BLaER1 treated with 17β-estradiol and CSF1 and Interleukin-3, amounts not matched to agents 10 nM and 100 nM (cell line): ENCODE data around the gene SBF2.

ENCODE experiments used
- H3K27ac ChIP-seq, 11 experiments: shearing (Covaris generic); formaldehyde crosslinking; 2 replicates each; pipeline ENCODE4 v1.8.1; 2022
- H3K27me3 ChIP-seq, 11 experiments: shearing (Covaris generic); formaldehyde crosslinking; 2 replicates each; pipeline ENCODE4 v1.8.1; 2022
- H3K36me3 ChIP-seq, 11 experiments: shearing (Covaris generic); formaldehyde crosslinking; 2 replicates each; pipeline ENCODE4 v1.8.1; 2022
- H3K4me1 ChIP-seq, 10 experiments: shearing (Covaris generic); formaldehyde crosslinking; 2 replicates each; pipeline ENCODE4 v1.8.1; 2022
- H3K4me2 ChIP-seq, 11 experiments: shearing (Covaris generic); formaldehyde crosslinking; 2 replicates each; pipeline ENCODE4 v1.8.1; 2022
- H3K4me3 ChIP-seq, 10 experiments: shearing (Covaris generic); formaldehyde crosslinking; 2 replicates each; pipeline ENCODE4 v1.8.1; 2022
- H3K9ac ChIP-seq, 11 experiments: shearing (Covaris generic); formaldehyde crosslinking; 2 replicates each; pipeline ENCODE4 v1.8.1; 2022
- H3K9me3 ChIP-seq, 11 experiments: shearing (Covaris generic); formaldehyde crosslinking; replicated peaks in 1 of 11; 2 replicates each; pipeline ENCODE4 v1.8.1; 2022
- H4K20me1 ChIP-seq, 11 experiments: shearing (Covaris generic); formaldehyde crosslinking; 2 replicates each; pipeline ENCODE4 v1.8.1; 2022
- Cebpa-rat ChIP-seq, 11 experiments: shearing (Covaris generic); IDR thresholded peaks; 2 replicates each; pipeline ENCODE4 v1.8.1; 2022

SBF2 gene

GRCh38 chr11:10305964-10306918 is 12.2 kb upstream of the SBF2 start:
- no peak for TF ChIP-seq Cebpa-rat (IDR thresholded peaks at IDR 0.05)
- Histone ChIP-seq H3K27ac (peak overlapping the region in 6 of 11 experiments; percentile 9 to 85 (median 53); a peak in 8 of 22 replicates), H3K9ac (peak overlapping the region in 10 of 11 experiments; percentile 29 to 87 (median 64); a peak in 16 of 22 replicates)

DNA sequence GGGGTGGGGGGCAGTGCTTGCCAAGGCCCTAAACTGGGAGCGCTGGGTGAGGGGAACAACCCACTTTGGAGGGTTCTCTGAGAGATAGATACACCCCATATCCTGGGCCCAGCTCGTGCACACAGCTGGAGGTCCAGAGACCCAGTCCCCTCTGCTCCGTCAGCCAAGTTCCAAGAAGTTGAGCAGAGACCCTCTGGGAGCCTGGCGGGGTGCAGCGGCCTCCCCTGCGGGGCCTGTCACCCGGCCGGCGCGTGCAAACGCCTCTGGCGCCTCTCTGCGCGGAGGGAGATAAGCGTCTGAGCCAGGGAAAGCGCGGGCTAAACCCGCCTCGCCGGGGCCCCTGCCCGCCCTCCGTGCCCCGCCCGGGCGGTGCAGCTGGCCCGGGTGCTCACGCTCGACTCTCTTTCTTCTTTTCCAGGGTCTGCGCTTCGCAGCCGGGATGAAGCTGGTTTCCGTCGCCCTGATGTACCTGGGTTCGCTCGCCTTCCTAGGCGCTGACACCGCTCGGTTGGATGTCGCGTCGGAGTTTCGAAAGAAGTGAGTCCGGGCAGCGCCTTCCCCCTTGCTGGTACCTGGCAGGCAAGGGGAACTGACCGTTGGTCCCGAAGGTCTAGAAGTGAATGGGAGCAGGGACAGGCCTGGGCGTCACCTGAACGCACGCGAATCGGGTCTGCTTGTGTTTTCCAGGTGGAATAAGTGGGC is 11.4 kb upstream of the SBF2 start:
- Histone ChIP-seq H3K36me3 (peaks cover 0 to 19% (median 0%) of the 10 kb centered on the region in 11 experiments; a peak in 6 of 22 replicates), H3K27me3 (peaks cover 34 to 100% (median 100%) of the 10 kb centered on the region in 11 experiments), H3K4me1 (peaks cover 33 to 73% (median 67%) of the 10 kb centered on the region in 10 experiments), H3K4me2 (peak overlapping the region; percentile 84 to 100 (median 99)), H3K27ac (peak overlapping the region in 6 of 11 experiments; percentile 9 to 85 (median 53); a peak in 8 of 22 replicates), H4K20me1 (peaks cover 22 to 59% (median 36%) of the 10 kb centered on the region in 11 experiments), H3K9me3 (peaks cover 0 to 12% (median 0%) of the 10 kb centered on the region in 11 experiments; a peak in 2 of 22 replicates), H3K9ac (peak overlapping the region in 10 of 11 experiments; percentile 29 to 87 (median 64); a peak in 16 of 22 replicates), H3K4me3 (peak overlapping the region; percentile 56 to 95 (median 70))
- no peak for TF ChIP-seq Cebpa-rat (IDR thresholded peaks at IDR 0.05)

More at GRCh38 chr11:10305964-10306918, 12.2 kb upstream of the SBF2 start:
- H3K36me3 ChIP-seq = peaks cover 0 to 19% (median 0%) of the 10 kb centered on the region in 11 experiments; a peak in 6 of 22 replicates
- peaks cover 0 to 12% (median 0%) of the 10 kb centered on the region in 11 experiments; a peak in 2 of 22 replicates for H3K9me3 ChIP-seq
- peak overlapping the region; percentile 56 to 95 (median 70) for H3K4me3 ChIP-seq
- peaks cover 33 to 73% (median 67%) of the 10 kb centered on the region in 10 experiments for H3K4me1 ChIP-seq
- peaks cover 25 to 99% (median 92%) of the 10 kb centered on the region in 11 experiments; a peak in 21 of 22 replicates for H3K27me3 ChIP-seq
- H4K20me1 ChIP-seq = peaks cover 22 to 59% (median 36%) of the 10 kb centered on the region in 11 experiments
- peak overlapping the region; percentile 84 to 100 (median 99) for H3K4me2 ChIP-seq

DNA sequence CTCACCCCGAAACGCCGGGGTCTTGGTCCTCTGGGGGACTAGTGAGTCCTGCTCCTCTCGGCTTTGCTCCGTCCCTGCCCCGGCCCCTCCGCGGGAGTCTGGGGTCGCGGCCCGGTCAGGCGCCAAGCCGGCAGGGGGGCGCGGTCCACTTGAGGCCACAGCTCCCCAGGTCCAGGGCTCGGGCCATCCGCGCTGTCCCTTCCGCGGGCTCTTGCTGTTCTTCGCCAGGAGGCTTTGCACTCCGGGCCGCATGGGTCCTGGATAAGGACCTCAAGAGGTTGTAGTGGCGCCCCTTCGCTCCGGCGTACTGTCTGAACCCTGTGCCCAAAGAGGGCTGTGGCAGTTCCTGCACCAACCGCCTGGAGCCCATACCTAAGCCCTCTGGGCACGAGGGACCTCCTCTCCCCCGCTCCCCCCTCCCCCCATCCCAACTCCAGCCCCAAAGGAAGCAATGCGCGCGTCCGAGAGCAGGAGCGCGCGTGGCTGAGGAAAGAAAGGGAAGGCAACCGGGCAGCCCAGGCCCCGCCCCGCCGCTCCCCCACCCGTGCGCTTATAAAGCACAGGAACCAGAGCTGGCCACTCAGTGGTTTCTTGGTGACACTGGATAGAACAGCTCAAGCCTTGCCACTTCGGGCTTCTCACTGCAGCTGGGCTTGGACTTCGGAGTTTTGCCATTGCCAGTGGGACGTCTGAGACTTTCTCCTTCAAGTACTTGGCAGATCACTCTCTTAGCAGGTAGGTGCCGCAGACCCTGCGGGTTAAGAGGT is 10.7 kb upstream of the SBF2 start, which contains the start of gene ADM:
Gene ADM (plus strand): TSS at position 579 of the 767 bp plus-strand sequence. CDS start 628 bp downstream, outside the sequence.
- Histone ChIP-seq H4K20me1 (peaks cover 22 to 59% (median 36%) of the 10 kb centered on the region in 11 experiments), H3K27me3 (peaks cover 41 to 100% (median 100%) of the 10 kb centered on the region in 11 experiments), H3K36me3 (peaks cover 0 to 19% (median 0%) of the 10 kb centered on the region in 11 experiments; a peak in 6 of 22 replicates), H3K9ac (peak within 1 kb of the TSS in 10 of 11 experiments; percentile 29 to 87 (median 68); a peak in 17 of 22 replicates), H3K4me2 (peak within 1 kb of the TSS; percentile 84 to 100 (median 99)), H3K9me3 (peaks cover 0 to 12% (median 0%) of the 10 kb centered on the region in 11 experiments; a peak in 2 of 22 replicates), H3K27ac (peak within 1 kb of the TSS in 7 of 11 experiments; percentile 23 to 85 (median 61); a peak in 11 of 22 replicates), H3K4me1 (peaks cover 32 to 73% (median 67%) of the 10 kb centered on the region in 10 experiments), H3K4me3 (peak within 1 kb of the TSS; percentile 56 to 95 (median 70))
- TF ChIP-seq Cebpa-rat (IDR thresholded peaks at IDR 0.05) = no peak

DNA sequence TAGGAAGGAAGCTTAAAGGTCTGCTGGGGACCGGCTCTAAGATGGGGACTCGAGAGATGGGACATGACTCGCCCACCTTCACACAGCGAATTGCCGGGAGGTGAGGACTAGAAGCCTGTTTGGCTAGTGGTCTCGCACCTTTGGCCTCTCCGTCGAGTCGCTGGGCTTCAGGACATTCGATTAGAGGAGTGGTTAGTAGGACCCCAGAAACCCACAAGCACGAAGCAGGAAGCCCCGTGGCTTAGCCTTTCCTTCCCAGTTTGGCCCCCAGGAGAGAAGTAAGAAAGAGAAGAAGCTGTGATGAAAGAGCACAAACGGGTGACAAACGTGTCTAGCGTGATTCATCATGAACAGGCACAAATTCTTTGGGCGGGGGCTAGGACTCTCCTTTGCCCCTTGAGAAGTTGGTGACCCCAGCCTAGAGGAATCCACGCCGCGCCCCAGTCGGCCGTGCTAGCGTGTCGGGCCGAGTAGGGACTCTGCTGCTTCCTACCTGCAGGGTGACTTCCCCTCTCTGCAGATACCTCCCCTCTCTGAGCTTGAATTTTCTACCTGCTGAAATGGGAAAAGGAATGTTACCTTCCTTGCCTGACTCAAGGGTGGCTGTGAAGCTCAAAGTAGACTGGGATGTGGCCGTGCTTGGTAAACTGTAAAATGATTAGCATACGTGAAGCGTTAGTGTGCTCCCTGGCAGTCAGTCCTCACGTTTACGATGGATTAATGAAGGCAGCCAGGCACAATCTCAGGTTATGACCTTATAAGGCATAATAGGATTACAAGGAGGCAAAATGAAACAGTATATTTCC is 9.7 kb upstream of the SBF2 start:
- Histone ChIP-seq H3K27me3 (peaks cover 42 to 100% (median 100%) of the 10 kb centered on the region in 11 experiments), H3K4me2 (peak overlapping the region; percentile 84 to 100 (median 99)), H3K36me3 (peaks cover 0 to 19% (median 0%) of the 10 kb centered on the region in 11 experiments; a peak in 6 of 22 replicates), H4K20me1 (peaks cover 22 to 59% (median 36%) of the 10 kb centered on the region in 11 experiments), H3K4me3 (peak overlapping the region; percentile 56 to 95 (median 70)), H3K9me3 (peaks cover 0 to 12% (median 0%) of the 10 kb centered on the region in 11 experiments; a peak in 2 of 22 replicates), H3K9ac (peak overlapping the region in 10 of 11 experiments; percentile 44 to 87 (median 67); a peak in 16 of 22 replicates), H3K27ac (peak overlapping the region; percentile 22 to 83 (median 51); a peak in 21 of 22 replicates), H3K4me1 (peaks cover 25 to 68% (median 64%) of the 10 kb centered on the region in 10 experiments)
- no peak for TF ChIP-seq Cebpa-rat (IDR thresholded peaks at IDR 0.05)

DNA sequence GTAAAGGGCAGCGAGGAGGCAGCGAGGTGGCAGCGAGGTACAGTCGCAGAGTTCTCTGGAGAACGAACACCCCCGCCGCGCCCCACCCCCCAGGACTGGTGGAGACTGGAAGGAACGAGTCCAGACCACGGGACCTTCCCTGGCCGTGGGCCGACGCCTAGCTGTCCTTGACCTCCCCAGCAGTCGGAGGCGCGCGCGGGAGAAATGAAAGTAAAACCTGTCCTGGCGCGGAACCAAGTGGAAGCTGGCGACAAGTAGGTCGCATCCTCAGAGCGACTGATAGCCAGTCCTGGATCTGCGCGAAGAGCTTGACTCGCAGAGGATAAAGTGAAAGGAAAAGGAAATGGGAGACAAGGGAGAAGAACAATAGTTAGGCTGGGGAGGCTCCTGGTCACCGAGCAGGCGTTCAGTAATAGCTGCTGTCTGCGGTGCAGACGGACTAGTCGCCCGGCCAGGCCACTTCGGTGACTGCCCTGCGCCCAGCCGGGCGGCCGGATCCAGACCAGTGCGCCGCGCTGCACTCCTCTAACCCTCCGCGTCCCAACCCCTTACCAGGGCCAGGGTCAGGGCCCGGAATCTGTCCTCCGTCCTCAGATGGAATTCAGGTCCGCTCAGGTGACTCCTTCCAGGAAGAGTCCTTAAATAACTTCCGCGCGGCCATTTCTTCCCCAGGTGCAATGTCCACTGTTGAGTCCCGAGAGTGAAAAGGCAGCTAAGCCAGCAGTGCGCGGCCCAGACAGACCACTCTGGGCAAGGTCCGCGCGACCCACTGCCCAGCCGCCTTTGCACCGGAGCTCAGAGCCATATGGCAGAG is 8.9 kb upstream of the SBF2 start:
- no peak for TF ChIP-seq Cebpa-rat (IDR thresholded peaks at IDR 0.05)
- H3K4me1 ChIP-seq = peaks cover 23 to 61% (median 58%) of the 10 kb centered on the region in 10 experiments
- H3K27ac ChIP-seq = peak overlapping the region; percentile 22 to 83 (median 51); a peak in 21 of 22 replicates
- peak overlapping the region; percentile 84 to 100 (median 99) for H3K4me2 ChIP-seq
- H3K9ac ChIP-seq = peak overlapping the region in 10 of 11 experiments; percentile 44 to 87 (median 67); a peak in 21 of 22 replicates
- peaks cover 49 to 100% (median 98%) of the 10 kb centered on the region in 11 experiments for H3K27me3 ChIP-seq
- H3K9me3 ChIP-seq = peaks cover 0 to 12% (median 0%) of the 10 kb centered on the region in 11 experiments; a peak in 2 of 22 replicates
- peaks cover 0 to 19% (median 0%) of the 10 kb centered on the region in 11 experiments; a peak in 6 of 22 replicates for H3K36me3 ChIP-seq
- peak overlapping the region; percentile 56 to 95 (median 70) for H3K4me3 ChIP-seq
- H4K20me1 ChIP-seq = peaks cover 22 to 59% (median 36%) of the 10 kb centered on the region in 11 experiments

DNA sequence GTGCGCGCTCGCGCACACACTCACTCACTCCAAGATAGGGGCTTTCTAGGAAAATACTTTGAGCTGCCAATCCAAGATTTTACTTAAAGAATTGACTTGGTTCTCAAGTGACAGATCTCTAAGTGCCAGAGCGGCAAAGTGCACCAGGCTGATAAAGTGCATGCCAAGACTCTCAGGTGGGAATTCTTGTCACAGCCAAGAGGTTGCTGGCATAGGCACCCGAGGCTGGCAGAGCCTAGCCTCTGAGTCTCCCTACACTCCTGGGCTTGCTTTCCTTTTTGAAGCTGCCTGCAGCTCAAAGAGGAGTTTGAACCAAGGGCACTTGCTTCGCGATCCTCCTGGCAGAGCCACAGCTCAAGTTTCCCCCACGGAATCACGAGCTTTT is 8.3 kb upstream of the SBF2 start:
- peak overlapping the region; percentile 56 to 95 (median 70) for H3K4me3 ChIP-seq
- H3K9me3 ChIP-seq = peaks cover 0 to 12% (median 0%) of the 10 kb centered on the region in 11 experiments; a peak in 2 of 22 replicates
- H3K36me3 ChIP-seq = peaks cover 0 to 19% (median 0%) of the 10 kb centered on the region in 11 experiments; a peak in 6 of 22 replicates
- peak overlapping the region in 6 of 11 experiments; percentile 51 to 83 (median 65); a peak in 10 of 22 replicates for H3K27ac ChIP-seq
- peaks cover 55 to 100% (median 99%) of the 10 kb centered on the region in 11 experiments for H3K27me3 ChIP-seq
- peaks cover 23 to 55% (median 53%) of the 10 kb centered on the region in 10 experiments for H3K4me1 ChIP-seq
- peak overlapping the region; percentile 84 to 100 (median 99) for H3K4me2 ChIP-seq
- peak overlapping the region in 10 of 11 experiments; percentile 44 to 87 (median 67); a peak in 18 of 22 replicates for H3K9ac ChIP-seq
- no peak for TF ChIP-seq Cebpa-rat (IDR thresholded peaks at IDR 0.05)
- H4K20me1 ChIP-seq = peaks cover 21 to 56% (median 32%) of the 10 kb centered on the region in 11 experiments
